ENCODE data around the gene SEMA3G.

The SEMA3G gene

GRCh38 chr3:52407779-52408178 lies 37.1 kb downstream of the SEMA3G start:
- no peak for DNase-seq

- no peak for DNase-seq
Measured at GRCh38 chr3:52406791-52407510, 38.0 kb downstream of the SEMA3G start.

- DNase-seq: no peak
Measured at GRCh38 chr3:52406231-52406661, 38.7 kb downstream of the SEMA3G start.

DNA sequence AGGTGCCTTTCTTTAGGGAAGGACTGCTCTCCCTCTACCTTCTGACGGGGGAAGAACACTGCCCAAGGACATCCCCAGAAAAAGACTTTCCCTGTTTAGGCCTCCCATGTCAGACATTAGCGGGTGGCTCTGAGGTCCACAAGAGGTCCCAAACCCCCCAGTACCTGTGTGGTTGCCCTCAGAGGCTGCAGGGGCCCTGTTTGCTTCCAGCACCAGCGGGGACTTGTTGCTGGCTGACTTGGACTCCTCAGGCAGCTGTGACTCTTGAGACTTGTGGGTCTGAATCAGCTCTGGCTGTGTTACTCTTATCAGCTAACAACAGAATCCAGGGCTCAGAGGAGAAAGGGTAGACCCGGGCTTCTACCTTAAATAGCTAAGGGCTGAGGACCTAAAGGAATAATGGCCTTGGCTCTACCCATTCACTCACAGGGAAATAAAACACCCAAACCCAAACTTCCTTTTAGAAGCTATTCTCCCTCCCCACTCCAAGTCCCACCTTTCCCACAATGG lies 39.2 kb downstream of the SEMA3G start:
- no peak for DNase-seq

DNA sequence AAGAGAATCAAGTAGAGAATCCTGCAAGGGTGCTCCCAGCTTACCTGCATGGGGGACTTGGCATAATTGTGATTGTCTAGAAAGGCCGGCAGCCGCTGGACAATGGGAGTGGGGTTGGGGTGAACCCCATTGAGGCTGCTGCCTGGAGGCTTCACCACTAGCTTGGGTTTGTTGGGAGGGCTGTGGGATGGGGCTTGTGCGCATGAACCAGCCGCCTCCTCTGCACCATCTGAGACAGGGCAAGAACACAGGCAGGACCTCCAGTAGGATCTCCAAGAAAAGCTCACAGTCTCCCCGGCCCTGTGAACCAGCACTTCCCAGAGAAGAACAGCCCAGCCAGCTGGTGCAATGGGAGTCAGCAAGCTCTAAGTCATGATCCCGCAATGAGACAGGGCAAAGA lies 39.8 kb downstream of the SEMA3G start:
- DNase-seq: no peak

GRCh38 chr3:52404391-52404790 lies 40.5 kb downstream of the SEMA3G start:
- DNase-seq: no peak

GRCh38 chr3:52403955-52404354 lies 40.9 kb downstream of the SEMA3G start:
- DNase-seq: no peak

DNA sequence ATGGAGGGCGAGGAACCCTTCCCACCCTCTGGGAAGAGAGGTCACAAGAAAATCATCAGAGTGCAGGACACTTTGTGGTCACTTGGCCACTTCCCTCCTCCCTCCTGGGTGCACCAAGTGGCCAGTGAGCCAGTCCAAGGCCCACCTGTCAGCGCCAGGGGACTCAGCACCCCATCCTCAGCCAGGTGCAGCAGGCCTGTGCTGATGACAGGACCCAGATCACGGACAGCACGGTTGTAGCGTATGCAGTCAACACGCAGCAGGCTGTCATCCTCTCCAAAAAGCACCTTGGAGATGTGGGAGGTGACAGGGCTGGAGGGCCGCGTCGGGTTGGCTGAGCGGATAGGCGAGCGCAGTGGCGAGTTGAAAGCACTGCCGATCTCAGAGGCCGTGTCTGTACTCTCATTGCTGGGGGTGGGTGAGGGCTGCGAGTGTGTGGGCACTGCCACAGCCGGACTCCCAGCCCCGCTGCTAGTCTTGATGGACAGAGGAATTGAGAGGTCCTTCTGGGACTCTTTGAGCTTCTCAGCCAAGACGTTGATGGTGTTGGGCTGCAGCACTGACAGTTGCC lies 41.5 kb downstream of the SEMA3G start:
- no peak for DNase-seq

GRCh38 chr3:52402706-52403270 lies 42.1 kb downstream of the SEMA3G start:
- no peak for DNase-seq

GRCh38 chr3:52402101-52402521 lies 42.8 kb downstream of the SEMA3G start:
- DNase-seq: no peak

GRCh38 chr3:52401551-52401950 lies 43.4 kb downstream of the SEMA3G start:
- DNase-seq: no peak

DNA sequence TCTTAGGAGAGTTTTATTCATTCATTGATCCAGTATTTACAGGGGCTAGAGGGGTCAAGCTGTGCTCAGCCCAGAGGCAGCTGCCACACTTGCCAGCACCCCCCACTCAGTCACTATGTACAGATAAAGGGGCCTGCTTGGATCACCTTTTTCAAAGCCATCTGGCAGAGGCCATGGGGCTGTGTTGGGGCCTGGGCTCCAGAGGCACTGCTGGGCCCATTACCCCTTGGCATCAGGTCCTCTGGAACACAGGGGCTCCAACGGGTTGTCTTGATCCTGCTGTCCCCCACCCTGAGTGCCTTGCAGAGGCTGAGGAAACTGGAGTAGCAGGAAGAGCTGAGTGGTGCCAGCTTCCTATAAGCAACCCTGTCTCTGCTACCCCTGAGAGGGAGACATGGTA lies 43.9 kb downstream of the SEMA3G start:
- DNase-seq: no peak

DNA sequence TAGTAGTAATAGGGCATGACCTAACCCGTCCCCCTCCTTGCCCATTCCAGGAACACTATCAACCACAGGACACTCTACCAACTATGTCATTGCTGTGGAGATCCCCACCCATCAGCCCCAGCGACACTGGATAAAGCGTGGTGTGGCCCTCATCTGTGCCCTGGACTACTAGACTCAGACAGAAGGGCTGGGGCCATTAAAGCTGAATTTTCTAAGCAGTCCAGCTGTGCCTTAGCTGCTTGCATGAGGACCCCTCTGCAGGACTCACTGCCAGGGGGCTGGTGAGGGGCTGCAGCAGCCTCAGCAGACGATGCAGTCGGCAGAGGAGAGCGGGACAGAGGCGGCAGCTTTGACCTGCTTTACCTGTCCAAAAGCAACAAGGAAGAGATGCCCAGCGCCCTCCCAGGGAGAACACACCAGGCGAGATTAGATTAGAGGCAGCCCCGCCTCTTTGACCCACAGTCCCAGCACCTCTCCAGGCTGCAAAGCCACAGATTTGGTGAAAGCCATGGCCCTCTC lies 44.6 kb downstream of the SEMA3G start:
- no peak for DNase-seq

DNA sequence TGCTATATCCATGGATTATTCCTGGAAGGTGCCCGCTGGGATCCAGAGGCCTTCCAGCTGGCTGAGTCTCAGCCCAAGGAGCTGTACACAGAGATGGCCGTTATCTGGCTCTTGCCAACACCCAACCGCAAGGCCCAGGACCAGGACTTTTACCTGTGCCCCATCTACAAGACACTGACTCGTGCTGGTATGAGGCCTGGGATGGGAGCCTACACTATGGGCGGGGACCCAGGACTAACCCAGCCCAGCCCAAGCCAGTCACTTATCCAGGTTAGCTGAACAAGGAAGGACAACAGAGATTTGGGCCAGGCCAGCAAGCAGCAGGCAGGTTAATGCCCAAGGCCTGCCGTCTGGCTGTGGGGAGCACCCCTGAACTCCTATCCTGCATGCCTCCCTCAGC lies 45.3 kb downstream of the SEMA3G start:
- DNase-seq: no peak

GRCh38 chr3:52399131-52399530 lies 45.8 kb downstream of the SEMA3G start:
- no peak for DNase-seq

- no peak for DNase-seq
Measured at GRCh38 chr3:52398670-52399081, 46.2 kb downstream of the SEMA3G start.

GRCh38 chr3:52397676-52398399 lies 47.1 kb downstream of the SEMA3G start:
- no peak for DNase-seq

DNA sequence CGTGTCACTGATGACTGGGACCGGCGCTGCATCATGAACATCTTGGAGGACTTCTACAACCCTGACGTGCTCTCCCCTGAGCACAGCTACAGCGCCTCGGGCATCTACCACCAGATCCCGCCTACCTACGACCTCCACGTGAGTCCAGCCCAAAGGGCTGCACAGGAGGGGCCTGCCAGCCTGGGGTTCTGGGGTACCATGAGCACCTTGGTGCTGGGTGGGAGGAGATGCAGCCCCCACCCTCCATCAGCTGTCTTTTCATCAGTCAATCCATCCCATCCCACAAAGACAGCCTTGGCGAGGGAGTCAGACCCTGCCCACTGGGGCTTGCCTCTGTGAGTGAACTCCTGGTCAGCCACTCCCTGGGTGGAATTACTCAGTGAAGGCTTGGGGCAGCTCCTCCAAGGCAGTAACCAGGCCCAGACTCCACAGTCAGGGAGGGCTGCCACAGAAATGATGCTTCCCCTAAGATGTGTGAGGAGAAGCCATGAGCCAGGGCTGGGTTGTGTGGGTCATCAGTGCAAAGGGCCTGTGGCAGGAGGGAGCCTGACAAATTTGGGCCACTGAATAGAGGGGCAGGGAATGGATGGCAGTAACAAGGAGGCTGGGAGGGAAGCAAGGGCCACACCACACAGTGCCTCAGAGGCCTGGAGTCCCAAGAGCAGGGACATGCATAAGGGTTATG lies 47.9 kb downstream of the SEMA3G start:
- DNase-seq: no peak

- no peak for DNase-seq
Measured at GRCh38 chr3:52396011-52396906, 48.6 kb downstream of the SEMA3G start.

GRCh38 chr3:52395503-52395865 lies 49.4 kb downstream of the SEMA3G start:
- no peak for DNase-seq

- DNase-seq: no peak
Measured at GRCh38 chr3:52394751-52395502, 50.0 kb downstream of the SEMA3G start.

Data from fibroblast of skin of right quadriceps (primary cell).